Effector memory CD8-positive, alpha-beta T cell (primary cell): ENCODE results near the gene MESD.

Experiments
- ATAC-seq: fragments of 150-1000 bp; cut with Tn5 transposase; replicated peaks from 2 replicates; pipeline ENCODE4 v1.10.0; 2021; ENCODE audit warnings: mild to moderate bottlenecking, moderate library complexity
- DNase-seq, 3 experiments: peaks; one replicate each; pipeline ENCODE4 v3.0.0; 2021
- H3K27ac Mint-ChIP-seq, 2 donors: one replicate each; pipeline ENCODE4 v1.8.0; 2022; ENCODE audit warnings: mild to moderate bottlenecking in 2 of 2, mixed read lengths in 2 of 2, moderate library complexity in 2 of 2
- H3K27me3 Mint-ChIP-seq, 2 donors: one replicate each; pipeline ENCODE4 v1.8.0; 2022; ENCODE audit warnings: mixed read lengths in 2 of 2
- H3K36me3 Mint-ChIP-seq: one replicate; pipeline ENCODE4 v1.8.0; 2022; ENCODE audit warnings: mild to moderate bottlenecking, moderate library complexity, mixed read lengths; ENCODE audit not compliant: insufficient read depth
- H3K4me1 Mint-ChIP-seq, 2 donors: one replicate each; pipeline ENCODE4 v1.8.0; 2022; ENCODE audit warnings: low read depth in 2 of 2, mixed read lengths in 2 of 2
- H3K4me3 Mint-ChIP-seq, 2 donors: one replicate each; pipeline ENCODE4 v1.8.0; 2022; ENCODE audit warnings: mild to moderate bottlenecking in 2 of 2, mixed read lengths in 2 of 2, moderate library complexity in 2 of 2
- H3K9me3 Mint-ChIP-seq, 2 donors: one replicate each; pipeline ENCODE4 v1.8.0; 2022; ENCODE audit warnings: mixed read lengths in 2 of 2

MESD gene

DNA sequence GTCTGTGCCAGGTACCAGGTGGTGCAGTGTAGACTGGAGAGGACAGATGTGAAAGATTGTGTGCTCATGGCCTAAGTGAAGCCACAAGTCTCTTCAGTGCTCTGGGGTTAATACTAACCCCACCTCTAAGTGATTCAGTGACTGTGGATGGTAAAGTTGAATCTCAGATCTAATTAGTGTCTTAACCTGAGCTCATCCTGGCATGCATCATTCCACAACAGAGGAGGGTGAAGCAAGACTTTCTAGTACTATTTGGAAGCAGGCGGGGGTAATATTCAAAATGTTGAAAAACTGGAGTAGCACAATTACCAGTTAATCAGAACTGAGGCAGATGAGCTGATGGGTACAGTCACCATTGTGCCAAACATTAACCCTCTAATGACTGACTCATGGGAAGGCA, 2.8 kb upstream of the MESD start:
- no peaks in the 10 kb centered on the region for H3K9me3 Mint-ChIP-seq
- H3K36me3 Mint-ChIP-seq: peaks cover 13% of the 10 kb centered on the region
- DNase-seq: no peak
- no peak for ATAC-seq
- no peaks in the 10 kb centered on the region for H3K27me3 Mint-ChIP-seq
- H3K4me1 Mint-ChIP-seq: peaks cover 21 to 29% of the 10 kb centered on the region in 2 donors
- no peak overlapping the region for H3K27ac Mint-ChIP-seq
- no peak overlapping the region for H3K4me3 Mint-ChIP-seq

DNA sequence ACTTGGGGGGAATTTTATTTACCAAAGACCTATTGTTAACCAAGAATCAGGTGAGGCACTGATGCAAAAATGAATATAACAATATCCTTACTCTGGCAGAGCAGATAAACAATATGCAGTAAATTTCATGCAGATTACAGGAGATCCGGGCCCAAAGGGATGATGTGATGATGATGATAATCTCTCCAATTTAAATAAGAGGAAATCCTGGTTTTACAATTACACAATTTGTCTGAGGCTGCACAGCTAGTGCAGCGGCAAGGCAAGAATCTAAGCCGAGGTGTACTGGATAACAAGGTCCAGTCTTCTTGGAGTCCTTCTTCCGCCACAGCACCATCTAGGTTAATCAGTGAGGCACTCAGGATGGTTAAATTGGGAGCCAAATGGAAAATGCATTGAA, 2.4 kb upstream of the MESD start:
- no peak for ATAC-seq
- Mint-ChIP-seq H3K4me3 (no peak overlapping the region), H3K27ac (no peak overlapping the region), H3K36me3 (peaks cover 13% of the 10 kb centered on the region), H3K9me3 (no peaks in the 10 kb centered on the region), H3K27me3 (no peaks in the 10 kb centered on the region), H3K4me1 (peaks cover 23 to 28% of the 10 kb centered on the region in 2 donors)
- no peak for DNase-seq

DNA sequence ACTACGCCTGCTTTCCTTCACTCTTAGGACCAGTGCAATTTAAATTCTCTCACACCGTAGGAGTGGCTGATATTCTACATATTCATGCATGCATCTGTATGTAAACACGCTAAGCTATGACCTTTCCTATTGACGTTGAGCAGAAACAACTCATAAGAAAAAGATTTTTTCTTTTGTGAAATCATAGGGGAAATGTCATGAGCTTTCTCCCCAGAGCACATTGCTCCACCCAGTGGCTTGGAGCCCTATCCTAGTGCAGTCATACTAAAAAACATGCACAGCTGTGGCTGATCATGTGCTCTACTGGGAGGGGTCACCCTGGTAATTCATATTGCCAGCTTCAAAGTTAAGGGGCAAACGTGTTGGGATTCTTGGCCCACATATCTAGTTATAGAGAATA, 1.8 kb upstream of the MESD start:
- DNase-seq (no peak), ATAC-seq (no peak)
- H3K27me3 Mint-ChIP-seq: no peaks in the 10 kb centered on the region
- peaks cover 29 to 34% of the 10 kb centered on the region in 2 donors for H3K4me1 Mint-ChIP-seq
- H3K9me3 Mint-ChIP-seq: no peaks in the 10 kb centered on the region
- no peak overlapping the region for H3K27ac Mint-ChIP-seq
- peaks cover 13% of the 10 kb centered on the region for H3K36me3 Mint-ChIP-seq
- H3K4me3 Mint-ChIP-seq: no peak overlapping the region

DNA sequence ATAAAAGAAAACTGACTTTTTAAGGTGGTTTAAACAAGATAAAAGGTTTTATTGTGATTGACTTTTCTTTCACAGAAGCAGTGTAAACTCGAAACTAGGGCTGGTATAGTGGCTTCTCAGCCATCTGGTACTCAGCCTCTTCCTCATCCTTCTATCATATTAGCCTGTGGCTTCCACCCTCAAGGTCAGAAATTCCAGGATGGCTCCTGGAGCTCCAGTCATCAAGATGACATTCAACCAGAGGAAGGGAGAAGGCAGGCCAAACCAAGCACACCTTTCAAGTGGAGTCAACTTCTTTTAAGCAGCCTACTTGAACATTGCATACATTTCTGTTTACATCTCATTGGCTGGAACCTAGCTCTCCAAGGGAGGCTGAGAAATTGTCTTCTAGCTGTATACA, 1.3 kb upstream of the MESD start:
- no peaks in the 10 kb centered on the region for H3K27me3 Mint-ChIP-seq
- H3K9me3 Mint-ChIP-seq: no peaks in the 10 kb centered on the region
- ATAC-seq: no peak
- no peak for DNase-seq
- peaks cover 28 to 35% of the 10 kb centered on the region in 2 donors for H3K4me1 Mint-ChIP-seq
- H3K4me3 Mint-ChIP-seq: no peak overlapping the region
- H3K27ac Mint-ChIP-seq: no peak overlapping the region
- peaks cover 12% of the 10 kb centered on the region for H3K36me3 Mint-ChIP-seq

DNA sequence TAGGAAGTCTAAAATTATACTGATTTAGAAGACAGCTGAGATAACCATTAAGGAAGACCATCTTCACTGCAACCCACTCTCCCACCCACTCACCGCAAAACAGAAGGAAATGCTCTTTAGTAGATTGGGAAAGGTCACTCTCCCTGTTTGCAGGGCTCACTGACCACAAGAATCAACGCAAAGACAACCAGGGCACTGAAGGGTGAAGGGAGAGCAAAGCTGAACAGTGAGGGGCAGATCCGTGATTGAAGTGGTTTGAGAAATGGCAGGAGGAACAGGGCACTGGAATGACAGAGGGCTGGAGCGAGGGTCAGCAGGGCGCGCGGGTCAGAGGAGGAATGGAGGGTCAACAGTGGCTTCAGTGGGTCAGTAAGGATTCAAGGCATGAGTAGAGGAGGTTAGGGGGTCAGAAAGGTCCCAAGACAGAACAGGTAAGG, 520 bp downstream of the MESD start:
- H3K27ac Mint-ChIP-seq: peak overlapping the region; percentile 96 to 97
- H3K36me3 Mint-ChIP-seq: peaks cover 10% of the 10 kb centered on the region
- no peaks in the 10 kb centered on the region for H3K27me3 Mint-ChIP-seq
- no peaks in the 10 kb centered on the region for H3K9me3 Mint-ChIP-seq
- ATAC-seq: no peak
- DNase-seq: no peak
- peak overlapping the region; percentile 94 for H3K4me3 Mint-ChIP-seq
- H3K4me1 Mint-ChIP-seq: peaks cover 33 to 45% of the 10 kb centered on the region in 2 donors

DNA sequence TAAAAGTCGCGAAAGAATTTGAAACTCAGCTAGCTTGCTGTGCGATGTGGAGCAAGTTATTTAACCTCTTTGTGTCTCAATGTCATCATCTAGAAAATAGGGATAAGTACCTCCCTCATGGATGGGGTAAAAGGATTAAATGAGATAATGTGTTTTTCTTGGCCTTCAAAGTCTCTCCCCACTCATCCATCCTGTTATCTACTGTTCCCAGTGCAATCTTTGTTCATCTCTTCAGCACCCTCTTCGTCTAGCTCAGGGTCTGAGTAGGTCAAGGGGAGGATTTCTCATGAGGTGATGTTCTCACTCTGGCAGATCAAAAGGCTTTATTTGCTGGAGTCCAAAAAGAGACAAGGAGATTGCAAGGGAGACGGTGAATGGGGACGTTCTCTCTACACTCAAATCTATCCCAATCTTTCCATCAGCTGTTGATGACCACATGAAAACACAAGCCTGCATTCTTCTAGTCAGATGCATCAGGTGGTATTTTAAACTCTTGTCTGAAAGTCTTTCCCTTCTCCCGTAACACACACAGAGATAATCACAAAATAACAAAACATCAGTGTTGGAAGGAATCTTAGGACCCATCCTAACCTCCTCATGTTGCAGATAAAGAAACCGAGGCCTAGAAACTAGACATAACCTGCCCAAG, 1.3 kb downstream of the MESD start:
- Mint-ChIP-seq H3K4me1 (peaks cover 36 to 49% of the 10 kb centered on the region in 2 donors), H3K27me3 (no peaks in the 10 kb centered on the region)

DNA sequence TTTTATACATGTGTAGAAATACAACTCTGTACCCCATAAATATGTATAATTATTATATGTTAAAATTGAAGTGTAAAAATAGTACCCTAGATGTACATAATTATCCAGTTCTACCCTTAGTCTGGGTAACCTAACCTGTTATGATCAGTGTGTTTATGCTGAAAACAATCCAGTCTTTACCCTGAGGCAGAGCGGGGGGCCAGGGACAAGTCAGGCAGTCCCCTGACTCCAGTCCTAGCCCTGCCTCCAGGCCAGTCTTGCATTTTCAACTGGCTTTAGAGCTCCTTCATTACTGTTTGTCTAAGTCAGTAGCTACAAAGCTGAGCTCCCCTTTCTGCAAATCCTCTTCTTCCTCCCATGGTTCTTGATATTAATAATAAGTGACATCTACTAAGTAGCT, 3.1 kb downstream of the MESD start:
- ATAC-seq (no peak), DNase-seq (no peak)
- Mint-ChIP-seq H3K27ac (peak overlapping the region in 1 of 2 donors; percentile 9), H3K9me3 (no peaks in the 10 kb centered on the region), H3K4me3 (no peak overlapping the region), H3K4me1 (peaks cover 36 to 59% of the 10 kb centered on the region in 2 donors), H3K36me3 (peaks cover 17% of the 10 kb centered on the region), H3K27me3 (no peaks in the 10 kb centered on the region)

More for the DNA sequence above, 1.3 kb downstream of the MESD start:
- H3K4me3 Mint-ChIP-seq: peak overlapping the region; percentile 94
- ATAC-seq: no peak
- H3K36me3 Mint-ChIP-seq: peaks cover 10% of the 10 kb centered on the region
- DNase-seq: no peak
- no peaks in the 10 kb centered on the region for H3K9me3 Mint-ChIP-seq
- H3K27ac Mint-ChIP-seq: peak overlapping the region; percentile 96 to 97

DNA sequence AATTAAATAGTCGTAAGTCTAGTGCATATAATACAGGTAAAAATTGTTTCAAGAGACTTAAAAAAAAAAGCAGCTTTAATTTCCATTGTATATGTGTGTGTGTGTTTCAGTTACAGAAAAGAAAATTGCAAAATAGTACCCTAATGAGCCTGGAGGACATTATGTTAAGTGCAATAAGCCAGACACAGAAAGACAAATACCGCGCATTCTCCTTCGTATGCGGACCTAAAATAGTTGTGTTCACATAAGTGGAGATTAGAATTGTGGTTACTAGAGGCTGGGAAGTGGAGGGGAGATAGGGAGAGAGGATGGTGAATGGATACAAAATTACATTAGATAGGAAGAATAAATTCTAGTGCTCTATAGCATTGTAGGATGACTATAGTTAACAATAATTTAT, 3.6 kb downstream of the MESD start:
- no peaks in the 10 kb centered on the region for H3K9me3 Mint-ChIP-seq
- no peak for ATAC-seq
- no peak overlapping the region for H3K4me3 Mint-ChIP-seq
- H3K36me3 Mint-ChIP-seq: peaks cover 22% of the 10 kb centered on the region
- H3K27me3 Mint-ChIP-seq: no peaks in the 10 kb centered on the region
- H3K4me1 Mint-ChIP-seq: peaks cover 36 to 59% of the 10 kb centered on the region in 2 donors
- DNase-seq: no peak
- no peak overlapping the region for H3K27ac Mint-ChIP-seq

DNA sequence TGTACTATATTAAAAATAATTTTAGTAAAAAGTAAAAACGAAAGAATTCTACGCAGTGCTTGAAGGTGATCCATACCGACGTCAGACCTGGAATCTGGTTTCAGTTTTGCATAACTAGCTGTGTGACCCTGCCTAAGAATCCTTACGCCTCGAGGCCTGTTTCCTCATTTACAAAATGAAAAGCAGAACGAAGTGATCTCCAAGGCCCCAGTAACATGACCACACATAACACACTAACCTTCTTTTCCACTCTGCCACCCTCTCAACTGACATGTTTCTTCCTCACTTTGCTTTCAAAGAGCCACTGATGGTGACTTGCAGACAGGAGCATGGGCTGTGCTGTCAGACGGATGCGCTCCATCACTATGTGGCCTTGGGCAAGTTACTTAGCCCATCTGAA, 4.8 kb downstream of the MESD start:
- Mint-ChIP-seq H3K4me1 (peaks cover 36 to 55% of the 10 kb centered on the region in 2 donors), H3K4me3 (no peak overlapping the region), H3K9me3 (no peaks in the 10 kb centered on the region), H3K27ac (peak overlapping the region in 1 of 2 donors; percentile 66), H3K36me3 (peaks cover 28% of the 10 kb centered on the region), H3K27me3 (no peaks in the 10 kb centered on the region)
- no peak for DNase-seq
- no peak for ATAC-seq

DNA sequence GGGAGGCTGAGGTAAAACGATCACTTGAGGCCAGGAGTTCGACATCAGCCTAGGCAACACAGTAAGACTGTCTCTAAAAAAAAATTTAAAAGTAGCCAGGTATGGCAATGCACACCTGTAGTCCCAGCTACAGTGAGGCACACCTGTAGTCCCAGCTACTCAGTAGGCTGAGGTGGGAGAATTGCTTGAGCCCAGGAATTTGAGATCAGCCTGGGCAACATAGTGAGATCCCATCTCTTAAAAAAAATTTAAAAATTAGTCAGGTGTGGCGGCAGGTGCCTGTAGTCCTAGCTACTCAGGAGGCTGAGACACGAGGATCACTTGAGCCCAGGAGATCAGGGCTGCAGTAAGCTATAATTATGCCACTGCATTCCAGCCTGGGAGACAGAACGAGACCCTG, 6.8 kb downstream of the MESD start:
- peaks cover 42% of the 10 kb centered on the region for H3K36me3 Mint-ChIP-seq
- DNase-seq (no peak), ATAC-seq (no peak)
- H3K27me3 Mint-ChIP-seq: no peaks in the 10 kb centered on the region
- H3K4me3 Mint-ChIP-seq: no peak overlapping the region
- H3K4me1 Mint-ChIP-seq: peaks cover 21 to 41% of the 10 kb centered on the region in 2 donors
- no peaks in the 10 kb centered on the region for H3K9me3 Mint-ChIP-seq
- H3K27ac Mint-ChIP-seq: peak overlapping the region in 1 of 2 donors; percentile 1

DNA sequence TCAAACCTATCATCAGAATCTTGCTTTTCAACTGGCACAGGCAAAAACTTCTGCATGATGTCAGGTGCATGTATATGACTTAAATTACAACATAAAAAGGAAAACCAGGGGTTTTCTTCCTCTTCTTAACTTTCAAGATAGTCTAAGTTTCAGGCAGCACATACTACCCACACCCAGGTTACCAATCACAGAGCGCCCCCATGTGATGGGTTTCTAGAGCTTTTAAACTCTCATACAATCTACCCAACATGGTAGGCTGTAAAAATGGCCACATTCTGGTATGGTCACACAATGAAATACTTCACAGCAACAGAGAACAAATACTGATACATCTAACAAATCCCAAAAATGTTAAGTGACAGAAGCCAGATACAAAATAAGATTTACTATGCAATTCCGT, 7.4 kb downstream of the MESD start:
- peak overlapping the region in 1 of 2 donors; percentile 25 for H3K27ac Mint-ChIP-seq
- H3K9me3 Mint-ChIP-seq: no peaks in the 10 kb centered on the region
- ATAC-seq (no peak), DNase-seq (no peak)
- peaks cover 25 to 44% of the 10 kb centered on the region in 2 donors for H3K4me1 Mint-ChIP-seq
- H3K27me3 Mint-ChIP-seq: no peaks in the 10 kb centered on the region
- no peak overlapping the region for H3K4me3 Mint-ChIP-seq
- H3K36me3 Mint-ChIP-seq: peaks cover 45% of the 10 kb centered on the region

DNA sequence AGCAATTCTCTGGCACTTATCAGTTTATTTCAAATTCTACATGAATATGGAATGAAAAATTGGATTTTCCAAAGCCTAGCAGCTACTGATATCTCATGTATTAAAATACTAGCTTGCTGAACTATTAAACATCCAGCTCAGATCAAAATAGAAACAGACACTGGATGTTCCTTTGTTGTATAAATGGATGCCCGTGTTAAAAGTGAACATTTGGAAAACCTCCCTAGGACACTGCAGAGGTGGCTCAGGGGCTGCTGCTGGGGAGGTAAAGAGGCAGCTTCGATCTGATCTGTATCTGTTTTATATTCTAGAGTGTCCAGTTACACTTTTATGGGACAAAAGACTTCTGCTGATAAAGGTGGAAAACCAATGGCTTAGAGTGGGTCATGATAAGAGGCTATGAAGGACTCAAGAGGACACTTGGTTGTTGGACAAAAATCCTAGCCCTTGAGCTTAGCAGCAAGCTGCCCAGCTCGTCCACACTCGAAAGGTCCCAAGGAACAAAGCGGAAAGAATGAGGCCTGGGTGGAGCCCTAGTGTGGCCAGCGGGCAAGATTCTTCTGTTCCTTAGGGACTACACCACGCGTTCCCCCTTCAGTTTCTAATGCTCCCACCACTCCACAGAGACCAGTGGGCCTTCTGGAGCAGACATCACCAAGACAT, 9.9 kb downstream of the MESD start:
- H3K27me3 Mint-ChIP-seq: no peaks in the 10 kb centered on the region
- peaks cover 45% of the 10 kb centered on the region for H3K36me3 Mint-ChIP-seq
- peaks cover 21 to 43% of the 10 kb centered on the region in 2 donors for H3K4me1 Mint-ChIP-seq
- no peak for DNase-seq
- no peaks in the 10 kb centered on the region for H3K9me3 Mint-ChIP-seq
- H3K4me3 Mint-ChIP-seq: no peak overlapping the region
- ATAC-seq: no peak
- H3K27ac Mint-ChIP-seq: peak overlapping the region in 1 of 2 donors; percentile 77

DNA sequence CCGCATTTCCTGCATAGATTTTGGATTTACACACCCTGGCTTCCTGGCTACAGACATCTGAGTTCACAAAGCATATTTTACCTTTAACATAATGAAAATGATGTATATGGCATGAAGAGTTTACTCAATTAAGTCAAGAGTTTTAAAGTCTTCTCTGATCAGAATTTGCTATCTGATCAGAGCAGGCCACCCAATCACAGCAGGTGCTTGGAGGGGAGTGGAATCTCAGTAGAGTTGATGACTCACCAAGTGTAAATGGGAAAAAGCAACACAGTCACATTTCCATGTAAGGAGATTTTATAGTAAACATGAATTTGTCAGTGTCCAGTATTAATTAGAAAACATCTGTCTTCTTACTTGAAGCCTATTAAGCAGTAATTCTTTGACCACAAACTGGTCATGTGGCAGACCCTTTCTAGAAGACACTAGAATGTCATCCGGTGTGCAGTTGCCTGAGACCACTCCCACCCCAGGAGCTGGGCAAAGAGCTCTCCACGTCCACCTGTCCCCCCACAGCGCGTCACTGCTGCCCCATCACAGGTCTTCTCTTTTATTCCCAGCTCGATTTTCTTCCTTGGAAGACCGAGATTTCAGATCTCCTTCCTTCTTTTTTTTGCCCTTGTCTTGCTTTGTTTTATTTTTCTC, 10.8 kb downstream of the MESD start:
- Mint-ChIP-seq H3K27me3 (no peaks in the 10 kb centered on the region), H3K27ac (no peak overlapping the region), H3K36me3 (peaks cover 45% of the 10 kb centered on the region), H3K9me3 (no peaks in the 10 kb centered on the region), H3K4me1 (peaks cover 20 to 36% of the 10 kb centered on the region in 2 donors), H3K4me3 (no peak overlapping the region)
- ATAC-seq: no peak
- no peak for DNase-seq

DNA sequence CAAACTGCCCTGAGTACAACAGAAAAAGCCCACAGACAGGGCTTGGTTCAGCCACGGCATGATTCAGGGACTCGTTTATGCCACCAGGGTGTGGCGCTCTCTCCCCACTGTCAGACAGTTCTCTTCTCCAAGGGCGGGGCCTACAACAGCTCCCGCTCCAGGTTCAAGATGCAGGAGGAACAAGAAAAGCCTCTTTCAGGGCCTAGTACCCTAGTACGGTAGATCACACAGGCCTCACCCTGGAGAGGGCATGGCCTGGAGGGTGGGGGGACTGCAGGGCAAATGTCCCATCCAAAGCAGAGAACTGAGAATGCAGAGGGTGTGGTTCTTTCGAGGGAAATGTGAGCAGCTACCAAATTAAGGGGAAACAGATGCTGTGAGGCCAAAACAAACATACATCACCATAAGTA, 12.0 kb downstream of the MESD start:
- H3K27ac Mint-ChIP-seq: peak overlapping the region; percentile 6 to 72
- H3K36me3 Mint-ChIP-seq: peaks cover 49% of the 10 kb centered on the region
- DNase-seq: no peak
- peak; percentile 39 for ATAC-seq
- no peaks in the 10 kb centered on the region for H3K27me3 Mint-ChIP-seq
- no peak overlapping the region for H3K4me3 Mint-ChIP-seq
- H3K4me1 Mint-ChIP-seq: peaks cover 18 to 31% of the 10 kb centered on the region in 2 donors
- no peaks in the 10 kb centered on the region for H3K9me3 Mint-ChIP-seq
